Measurements from ENCODE around the gene GABRR3.

DNA sequence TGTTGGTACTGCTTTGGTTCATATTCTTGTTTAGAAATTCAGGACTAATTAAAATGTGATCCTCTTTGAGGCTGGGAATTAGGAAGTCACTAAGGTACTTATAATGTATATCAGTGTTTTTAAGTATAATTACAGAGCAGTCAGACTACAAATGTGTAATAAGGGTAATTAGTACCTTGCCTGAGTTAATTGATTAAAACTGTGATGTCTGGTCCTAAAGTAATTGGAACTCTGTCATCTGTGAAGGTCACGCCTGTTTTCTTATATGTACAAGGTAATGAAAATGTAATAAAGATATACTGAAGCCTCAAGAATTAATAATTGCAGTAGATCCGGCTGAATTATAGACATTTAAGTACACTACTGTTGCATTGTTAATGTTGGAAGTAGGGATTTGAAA lies 95.7 kb downstream of the GABRR3 start:
- TF ChIP-seq, protein P1, sequence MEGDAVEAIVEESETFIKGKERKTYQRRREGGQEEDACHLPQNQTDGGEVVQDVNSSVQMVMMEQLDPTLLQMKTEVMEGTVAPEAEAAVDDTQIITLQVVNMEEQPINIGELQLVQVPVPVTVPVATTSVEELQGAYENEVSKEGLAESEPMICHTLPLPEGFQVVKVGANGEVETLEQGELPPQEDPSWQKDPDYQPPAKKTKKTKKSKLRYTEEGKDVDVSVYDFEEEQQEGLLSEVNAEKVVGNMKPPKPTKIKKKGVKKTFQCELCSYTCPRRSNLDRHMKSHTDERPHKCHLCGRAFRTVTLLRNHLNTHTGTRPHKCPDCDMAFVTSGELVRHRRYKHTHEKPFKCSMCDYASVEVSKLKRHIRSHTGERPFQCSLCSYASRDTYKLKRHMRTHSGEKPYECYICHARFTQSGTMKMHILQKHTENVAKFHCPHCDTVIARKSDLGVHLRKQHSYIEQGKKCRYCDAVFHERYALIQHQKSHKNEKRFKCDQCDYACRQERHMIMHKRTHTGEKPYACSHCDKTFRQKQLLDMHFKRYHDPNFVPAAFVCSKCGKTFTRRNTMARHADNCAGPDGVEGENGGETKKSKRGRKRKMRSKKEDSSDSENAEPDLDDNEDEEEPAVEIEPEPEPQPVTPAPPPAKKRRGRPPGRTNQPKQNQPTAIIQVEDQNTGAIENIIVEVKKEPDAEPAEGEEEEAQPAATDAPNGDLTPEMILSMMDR (IDR thresholded peaks at IDR 0.05 in 4 of 5, conservative IDR thresholded peaks at IDR 0.05 in 1 of 5), result no peak
- TF ChIP-seq POLR2A (IDR thresholded peaks at IDR 0.05), result no peak

Data from gastrocnemius medialis (tissue), 4 donors.